ENCODE results near the gene ACTL7B.

ACTL7B gene

DNA sequence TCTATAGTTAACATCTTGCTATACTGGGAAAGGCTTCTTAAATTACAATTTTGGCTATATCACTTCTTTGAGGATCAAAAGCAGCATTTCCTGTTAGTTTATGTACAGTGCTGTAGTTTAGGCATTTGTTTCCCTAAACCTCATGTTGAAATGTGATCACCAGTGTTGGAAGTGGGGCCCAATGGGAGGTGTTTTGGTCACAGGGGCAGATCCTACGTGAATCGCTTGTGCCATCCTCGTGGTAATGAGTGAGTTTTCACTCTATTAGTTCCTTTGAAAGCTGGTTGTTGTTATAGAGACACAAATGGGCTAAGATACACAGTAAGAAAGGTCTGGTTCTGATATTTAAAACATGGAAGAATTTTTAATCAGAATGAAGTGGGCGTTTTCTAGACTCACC, 12.0 kb upstream of the ACTL7B start:
- Histone ChIP-seq H3K9ac (ENCODE audit: insufficient read length, low read depth) (no peak overlapping the region), H3K4me1 (ENCODE audit: insufficient read depth, insufficient read length) (no peaks in the 10 kb centered on the region), H3K9me3 (ENCODE audit: insufficient read depth, low read length) (no peaks in the 10 kb centered on the region), H3K27me3 (ENCODE audit: insufficient read depth, insufficient read length) (no peaks in the 10 kb centered on the region), H3K4me3 (ENCODE audit: insufficient read length, low read depth) (no peak overlapping the region), H3K36me3 (ENCODE audit: insufficient read depth, insufficient read length, low read length) (peaks cover 21% of the 10 kb centered on the region)
- TF ChIP-seq SUZ12 (IDR thresholded peaks at IDR 0.05; ENCODE audit: extremely low read depth, insufficient read depth, insufficient read length), result no peak
- TF ChIP-seq YY1 (IDR thresholded peaks at IDR 0.05; ENCODE audit: insufficient read depth, insufficient read length), result no peak
- TF ChIP-seq ZNF274 (IDR thresholded peaks at IDR 0.05; ENCODE audit: low read depth, low read length), result no peak
- DNase-seq (ENCODE audit: low read depth, low spot score), result no peak

DNA sequence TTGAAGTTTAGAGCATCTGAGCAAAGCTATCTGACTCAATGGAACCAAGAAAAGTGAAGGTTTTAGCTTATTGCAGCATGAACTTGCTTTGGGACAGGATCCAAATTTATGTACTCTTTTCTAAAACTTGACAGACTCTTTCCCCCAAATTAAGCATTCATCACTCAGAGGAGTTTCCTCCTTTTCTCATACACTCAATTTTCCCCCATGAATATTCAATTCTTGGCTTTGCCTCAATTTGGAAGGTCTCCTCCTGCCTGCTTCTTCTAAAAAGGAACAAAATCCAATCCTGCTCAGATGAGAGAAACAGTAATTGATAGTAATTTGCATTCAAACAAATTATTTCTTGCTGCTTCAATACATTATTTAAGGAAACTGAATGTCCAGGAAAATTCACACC, 11.3 kb upstream of the ACTL7B start:
- peaks cover 19% of the 10 kb centered on the region for H3K36me3 ChIP-seq (ENCODE audit: insufficient read depth, insufficient read length, low read length)
- H3K9me3 ChIP-seq (ENCODE audit: insufficient read depth, low read length), result no peaks in the 10 kb centered on the region
- H3K4me3 ChIP-seq (ENCODE audit: insufficient read length, low read depth), result no peak overlapping the region
- H3K9ac ChIP-seq (ENCODE audit: insufficient read length, low read depth), result no peak overlapping the region
- no peaks in the 10 kb centered on the region for H3K4me1 ChIP-seq (ENCODE audit: insufficient read depth, insufficient read length)
- no peak for DNase-seq (ENCODE audit: low read depth, low spot score)
- H3K27me3 ChIP-seq (ENCODE audit: insufficient read depth, insufficient read length), result no peaks in the 10 kb centered on the region
- TF ChIP-seq ZNF274 (IDR thresholded peaks at IDR 0.05; ENCODE audit: low read depth, low read length), result no peak
- TF ChIP-seq YY1 (IDR thresholded peaks at IDR 0.05; ENCODE audit: insufficient read depth, insufficient read length), result no peak
- TF ChIP-seq SUZ12 (IDR thresholded peaks at IDR 0.05; ENCODE audit: extremely low read depth, insufficient read depth, insufficient read length), result no peak

DNA sequence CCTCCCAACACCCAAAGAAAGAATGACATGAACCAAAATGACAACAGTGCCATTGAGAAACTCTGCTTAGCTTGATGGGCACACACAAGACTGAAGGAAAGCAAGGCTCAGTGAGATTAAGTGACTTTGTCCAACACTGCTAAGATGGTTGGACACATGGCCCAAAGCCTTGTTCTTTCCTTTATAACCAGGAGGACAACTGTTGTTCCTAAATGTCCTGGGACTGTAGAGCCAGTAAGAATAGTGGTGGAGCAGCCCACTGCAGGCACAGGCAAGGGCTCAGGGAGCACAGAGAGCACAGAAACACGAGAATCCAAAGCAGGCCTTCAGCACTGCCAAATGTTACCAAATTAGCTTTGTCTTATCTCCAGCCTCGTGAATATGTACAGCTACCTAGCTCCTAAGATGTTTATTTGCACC, 10.2 kb upstream of the ACTL7B start:
- TF ChIP-seq YY1 (IDR thresholded peaks at IDR 0.05; ENCODE audit: insufficient read depth, insufficient read length) (no peak), ZNF274 (IDR thresholded peaks at IDR 0.05; ENCODE audit: low read depth, low read length) (no peak), SUZ12 (IDR thresholded peaks at IDR 0.05; ENCODE audit: extremely low read depth, insufficient read depth, insufficient read length) (no peak)

DNA sequence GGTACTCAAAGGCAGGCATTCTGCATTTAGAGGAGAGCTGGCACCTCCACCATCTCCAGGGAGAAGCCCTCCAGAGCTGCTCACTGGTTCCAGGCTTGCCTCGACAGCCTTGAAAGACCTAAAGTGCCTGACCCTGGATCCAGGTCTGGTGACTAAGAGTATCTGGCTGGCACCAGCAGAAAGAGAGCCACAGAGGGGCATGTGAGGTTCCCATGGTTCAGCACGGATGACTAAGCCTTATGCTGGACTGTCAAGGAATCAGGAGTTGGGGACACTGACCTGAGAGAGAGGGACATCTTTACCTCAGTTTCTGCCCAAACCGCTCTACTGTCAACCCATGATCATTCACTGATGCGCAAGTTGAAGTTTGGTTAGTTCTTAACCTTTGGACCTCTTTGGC, 9.3 kb upstream of the ACTL7B start:
- Histone ChIP-seq H3K36me3 (ENCODE audit: insufficient read depth, insufficient read length, low read length) (peaks cover 5% of the 10 kb centered on the region), H3K4me1 (ENCODE audit: insufficient read depth, insufficient read length) (no peaks in the 10 kb centered on the region), H3K9ac (ENCODE audit: insufficient read length, low read depth) (no peak overlapping the region), H3K4me3 (ENCODE audit: insufficient read length, low read depth) (no peak overlapping the region), H3K9me3 (ENCODE audit: insufficient read depth, low read length) (no peaks in the 10 kb centered on the region), H3K27me3 (ENCODE audit: insufficient read depth, insufficient read length) (no peaks in the 10 kb centered on the region)
- no peak for DNase-seq (ENCODE audit: low read depth, low spot score)
- TF ChIP-seq YY1 (IDR thresholded peaks at IDR 0.05; ENCODE audit: insufficient read depth, insufficient read length) (no peak), SUZ12 (IDR thresholded peaks at IDR 0.05; ENCODE audit: extremely low read depth, insufficient read depth, insufficient read length) (no peak), ZNF274 (IDR thresholded peaks at IDR 0.05; ENCODE audit: low read depth, low read length) (no peak)

More for the DNA sequence above, 10.2 kb upstream of the ACTL7B start:
- H3K9me3 ChIP-seq (ENCODE audit: insufficient read depth, low read length), result no peaks in the 10 kb centered on the region
- DNase-seq (ENCODE audit: low read depth, low spot score), result no peak
- no peak overlapping the region for H3K9ac ChIP-seq (ENCODE audit: insufficient read length, low read depth)
- no peaks in the 10 kb centered on the region for H3K27me3 ChIP-seq (ENCODE audit: insufficient read depth, insufficient read length)
- H3K36me3 ChIP-seq (ENCODE audit: insufficient read depth, insufficient read length, low read length), result peaks cover 13% of the 10 kb centered on the region
- H3K4me3 ChIP-seq (ENCODE audit: insufficient read length, low read depth), result no peak overlapping the region
- H3K4me1 ChIP-seq (ENCODE audit: insufficient read depth, insufficient read length), result no peaks in the 10 kb centered on the region

DNA sequence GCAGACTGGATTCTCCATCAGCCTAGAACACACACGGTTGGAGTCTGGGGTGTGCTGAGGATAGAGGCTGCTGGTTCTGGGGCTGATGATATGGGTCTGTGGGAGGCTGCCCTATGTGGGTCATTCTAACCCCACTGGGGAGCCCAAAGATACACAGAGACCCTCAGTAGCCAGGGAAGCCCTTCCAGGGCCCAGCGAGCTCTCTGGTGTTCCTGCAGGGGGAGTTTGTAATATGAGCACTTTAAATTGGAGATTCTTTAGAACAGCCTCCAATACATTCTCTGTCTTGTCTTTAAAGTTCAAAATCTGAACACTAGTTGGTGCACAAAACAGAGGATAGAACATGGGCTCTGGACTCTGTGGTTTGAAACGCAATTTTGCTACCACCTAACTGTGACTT, 8.7 kb upstream of the ACTL7B start:
- TF ChIP-seq ZNF274 (IDR thresholded peaks at IDR 0.05; ENCODE audit: low read depth, low read length), result no peak
- TF ChIP-seq SUZ12 (IDR thresholded peaks at IDR 0.05; ENCODE audit: extremely low read depth, insufficient read depth, insufficient read length), result no peak
- Histone ChIP-seq H3K4me1 (ENCODE audit: insufficient read depth, insufficient read length) (no peaks in the 10 kb centered on the region), H3K27me3 (ENCODE audit: insufficient read depth, insufficient read length) (no peaks in the 10 kb centered on the region)

DNA sequence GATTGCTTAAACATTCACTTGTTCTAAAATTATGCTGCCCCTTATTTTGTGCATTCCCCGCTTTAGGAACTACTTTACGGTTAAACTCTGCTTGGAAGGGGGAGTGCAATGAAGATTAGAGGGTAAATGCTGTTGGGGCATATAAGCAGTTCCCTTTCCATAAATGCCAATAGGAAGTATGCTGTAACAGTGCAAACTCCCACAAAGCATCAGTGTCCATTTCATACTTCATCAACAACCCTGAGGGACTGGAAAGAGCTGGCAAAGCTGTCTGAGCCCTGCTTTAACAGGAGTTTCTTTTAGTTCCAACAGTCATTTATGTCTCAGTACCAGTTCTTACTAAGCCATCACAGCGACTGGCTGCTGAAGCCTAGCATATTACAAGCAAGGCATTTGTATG, 8.1 kb upstream of the ACTL7B start:
- TF ChIP-seq SUZ12 (IDR thresholded peaks at IDR 0.05; ENCODE audit: extremely low read depth, insufficient read depth, insufficient read length) (no peak), ZNF274 (IDR thresholded peaks at IDR 0.05; ENCODE audit: low read depth, low read length) (no peak), YY1 (IDR thresholded peaks at IDR 0.05; ENCODE audit: insufficient read depth, insufficient read length) (no peak)
- peaks cover 3% of the 10 kb centered on the region for H3K36me3 ChIP-seq (ENCODE audit: insufficient read depth, insufficient read length, low read length)
- H3K4me3 ChIP-seq (ENCODE audit: insufficient read length, low read depth), result no peak overlapping the region
- H3K27me3 ChIP-seq (ENCODE audit: insufficient read depth, insufficient read length), result no peaks in the 10 kb centered on the region
- H3K9me3 ChIP-seq (ENCODE audit: insufficient read depth, low read length), result no peaks in the 10 kb centered on the region
- no peak for DNase-seq (ENCODE audit: low read depth, low spot score)
- H3K9ac ChIP-seq (ENCODE audit: insufficient read length, low read depth), result no peak overlapping the region
- no peaks in the 10 kb centered on the region for H3K4me1 ChIP-seq (ENCODE audit: insufficient read depth, insufficient read length)

More for the DNA sequence above, 8.7 kb upstream of the ACTL7B start:
- DNase-seq (ENCODE audit: low read depth, low spot score), result no peak
- H3K36me3 ChIP-seq (ENCODE audit: insufficient read depth, insufficient read length, low read length), result peaks cover 3% of the 10 kb centered on the region
- no peaks in the 10 kb centered on the region for H3K9me3 ChIP-seq (ENCODE audit: insufficient read depth, low read length)
- H3K4me3 ChIP-seq (ENCODE audit: insufficient read length, low read depth), result no peak overlapping the region
- no peak overlapping the region for H3K9ac ChIP-seq (ENCODE audit: insufficient read length, low read depth)

DNA sequence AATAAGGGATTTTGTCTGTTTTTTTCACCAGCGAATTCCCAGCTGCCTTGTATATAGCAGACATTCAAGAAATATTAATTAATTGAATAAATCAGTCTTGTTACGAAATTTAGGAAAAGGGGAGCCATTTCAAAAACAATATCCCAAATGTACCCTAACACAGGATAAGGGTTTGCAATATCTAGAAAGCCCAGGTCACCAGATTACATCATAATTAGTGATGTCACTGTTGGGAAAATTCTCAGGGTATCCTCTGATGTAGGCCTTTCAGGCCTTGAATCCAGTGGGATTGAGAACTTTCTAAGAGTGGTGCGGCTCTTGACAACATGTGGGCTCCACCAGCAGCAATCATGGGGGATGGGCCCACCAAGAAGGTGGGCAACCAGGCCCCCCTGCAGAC, 6.2 kb upstream of the ACTL7B start, which contains the start of gene ACTL7A:
Gene ACTL7A (plus strand): TSS at position 270 of the 400 bp plus-strand sequence. CDS start 57 bp downstream, at position 327.
- Histone ChIP-seq H3K4me1 (ENCODE audit: insufficient read depth, insufficient read length) (no peaks in the 10 kb centered on the region), H3K27me3 (ENCODE audit: insufficient read depth, insufficient read length) (no peaks in the 10 kb centered on the region), H3K36me3 (ENCODE audit: insufficient read depth, insufficient read length, low read length) (no peaks in the 10 kb centered on the region), H3K9me3 (ENCODE audit: insufficient read depth, low read length) (no peaks in the 10 kb centered on the region), H3K4me3 (ENCODE audit: insufficient read length, low read depth) (no peak within 1 kb of the TSS), H3K9ac (ENCODE audit: insufficient read length, low read depth) (no peak within 1 kb of the TSS)
- TF ChIP-seq YY1 (IDR thresholded peaks at IDR 0.05; ENCODE audit: insufficient read depth, insufficient read length) (no peak), ZNF274 (IDR thresholded peaks at IDR 0.05; ENCODE audit: low read depth, low read length) (no peak), SUZ12 (IDR thresholded peaks at IDR 0.05; ENCODE audit: extremely low read depth, insufficient read depth, insufficient read length) (no peak)
- DNase-seq (ENCODE audit: low read depth, low spot score), result no peak

Measured in NT2/D1 (cell line).